Measurements from ENCODE around the gene RPL36AL. TPM values are rescaled to one million over a fixed set of nuclear protein-coding genes. Genes with fewer than 3 reads are reported as not detected.

RPL36AL gene
- total RNA-seq, 1 donor from 2014 or later, result 194 TPM

DNA sequence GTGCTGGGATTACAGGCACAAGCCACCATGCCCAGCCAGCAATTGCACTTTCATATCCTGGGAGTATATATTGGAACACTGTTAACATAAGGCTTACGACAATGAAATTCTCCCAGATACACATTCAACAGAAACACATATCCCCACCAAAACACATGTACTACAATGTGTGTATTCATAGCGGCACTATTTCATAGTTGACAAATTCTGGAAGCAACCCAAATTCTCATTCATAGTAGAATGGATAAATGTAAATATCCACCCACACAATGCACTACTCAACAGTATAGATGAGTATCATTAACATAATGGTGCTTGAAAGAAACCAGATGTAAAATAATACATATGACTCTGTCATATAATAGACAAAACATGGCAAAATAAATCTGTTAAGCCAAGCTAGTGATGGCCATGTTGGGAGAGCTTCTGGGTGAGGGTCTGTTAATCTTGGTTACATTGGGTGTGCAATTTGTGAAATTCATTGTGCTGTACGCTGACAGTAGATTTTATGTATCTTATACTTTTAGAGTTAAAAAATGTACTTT lies 17.2 kb upstream of the RPL36AL start:
- Histone ChIP-seq H3K9me3 (ENCODE audit: insufficient read depth, low read depth, low read length) (no peaks in the 10 kb centered on the region), H4K20me1 (ENCODE audit: insufficient read depth, low read length) (peaks cover 62% of the 10 kb centered on the region), H3K36me3 (ENCODE audit: insufficient read depth, low read length) (peaks cover 6% of the 10 kb centered on the region), H2AFZ (ENCODE audit: low read depth, low read length) (no peak overlapping the region), H3K9ac (ENCODE audit: low read length) (no peak overlapping the region), H3K27me3 (ENCODE audit: insufficient read depth, low read length) (no peaks in the 10 kb centered on the region), H3K27ac (ENCODE audit: low read depth, low read length) (no peak overlapping the region), H3K4me1 (ENCODE audit: insufficient read depth, low read length) (peaks cover 13% of the 10 kb centered on the region), H3K4me2 (ENCODE audit: low read length) (no peak overlapping the region), H3K4me3 (ENCODE audit: insufficient read depth, low read depth, low read length) (no peak overlapping the region), H3K79me2 (ENCODE audit: insufficient read depth, low read length) (peaks cover 63% of the 10 kb centered on the region)
- TF ChIP-seq CTCF (IDR thresholded peaks at IDR 0.05; ENCODE audit: insufficient read depth, low read depth, low read length) (no peak), EZH2 (IDR thresholded peaks at IDR 0.05; ENCODE audit: insufficient read depth, low read length) (no peak)
- Mint-ChIP-seq H3K9me3 (ENCODE audit: unreplicated experiment) (no peaks in the 10 kb centered on the region), H3K4me3 (ENCODE audit: unreplicated experiment) (peak overlapping the region; percentile 16), H3K27me3 (ENCODE audit: low read depth, unreplicated experiment) (no peaks in the 10 kb centered on the region), H3K36me3 (ENCODE audit: low read depth, unreplicated experiment) (peaks cover 10% of the 10 kb centered on the region), H3K4me1 (ENCODE audit: low read depth, unreplicated experiment) (peaks cover 30% of the 10 kb centered on the region), H3K27ac (ENCODE audit: unreplicated experiment) (no peak overlapping the region)
- DNase-seq (ENCODE audit: low read depth) (no peak), FAIRE-seq (no peak)

DNA sequence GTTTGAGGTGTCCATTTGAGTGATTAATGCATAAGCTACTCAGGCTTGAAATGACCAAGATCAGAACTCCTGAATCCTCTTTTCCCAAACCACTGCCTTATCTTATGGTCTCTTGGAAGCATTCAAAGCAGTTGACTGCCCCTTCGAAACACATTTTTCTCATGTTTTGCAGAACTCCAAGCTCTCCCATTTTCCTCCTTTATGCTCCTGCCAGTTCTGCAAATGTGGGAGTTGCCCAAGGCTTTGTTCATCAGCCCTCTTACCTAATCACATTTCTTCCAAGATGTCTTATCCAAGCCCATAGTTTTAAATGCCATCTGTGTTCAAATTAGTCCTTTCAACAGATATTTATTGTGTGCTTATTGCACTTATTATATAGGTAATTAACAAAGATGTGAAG lies 16.4 kb upstream of the RPL36AL start:
- no peak for DNase-seq (ENCODE audit: low read depth)
- Mint-ChIP-seq H3K27me3 (ENCODE audit: low read depth, unreplicated experiment) (no peaks in the 10 kb centered on the region), H3K4me1 (ENCODE audit: low read depth, unreplicated experiment) (peaks cover 24% of the 10 kb centered on the region), H3K9me3 (ENCODE audit: unreplicated experiment) (no peaks in the 10 kb centered on the region), H3K4me3 (ENCODE audit: unreplicated experiment) (peak overlapping the region; percentile 66), H3K27ac (ENCODE audit: unreplicated experiment) (no peak overlapping the region), H3K36me3 (ENCODE audit: low read depth, unreplicated experiment) (peaks cover 10% of the 10 kb centered on the region)
- Histone ChIP-seq H3K79me2 (ENCODE audit: insufficient read depth, low read length) (peaks cover 71% of the 10 kb centered on the region), H3K9me3 (ENCODE audit: insufficient read depth, low read depth, low read length) (no peaks in the 10 kb centered on the region), H3K4me3 (ENCODE audit: insufficient read depth, low read depth, low read length) (no peak overlapping the region), H3K4me2 (ENCODE audit: low read length) (peak overlapping the region; percentile 83), H3K4me1 (ENCODE audit: insufficient read depth, low read length) (peaks cover 11% of the 10 kb centered on the region), H3K9ac (ENCODE audit: low read length) (no peak overlapping the region), H3K36me3 (ENCODE audit: insufficient read depth, low read length) (peaks cover 6% of the 10 kb centered on the region), H3K27me3 (ENCODE audit: insufficient read depth, low read length) (no peaks in the 10 kb centered on the region), H2AFZ (ENCODE audit: low read depth, low read length) (no peak overlapping the region), H4K20me1 (ENCODE audit: insufficient read depth, low read length) (peaks cover 55% of the 10 kb centered on the region), H3K27ac (ENCODE audit: low read depth, low read length) (no peak overlapping the region)
- FAIRE-seq, result no peak
- TF ChIP-seq EZH2 (IDR thresholded peaks at IDR 0.05; ENCODE audit: insufficient read depth, low read length) (no peak), CTCF (IDR thresholded peaks at IDR 0.05; ENCODE audit: insufficient read depth, low read depth, low read length) (no peak)

- Mint-ChIP-seq H3K4me1 (ENCODE audit: low read depth, unreplicated experiment) (peaks cover 12% of the 10 kb centered on the region), H3K9me3 (ENCODE audit: unreplicated experiment) (no peaks in the 10 kb centered on the region), H3K36me3 (ENCODE audit: low read depth, unreplicated experiment) (peaks cover 8% of the 10 kb centered on the region), H3K27me3 (ENCODE audit: low read depth, unreplicated experiment) (no peaks in the 10 kb centered on the region), H3K27ac (ENCODE audit: unreplicated experiment) (peak within 1 kb of the TSS; percentile 94), H3K4me3 (ENCODE audit: unreplicated experiment) (peak within 1 kb of the TSS; percentile 100)
- Histone ChIP-seq H2AFZ (ENCODE audit: low read depth, low read length) (peak within 1 kb of the TSS; percentile 96), H3K79me2 (ENCODE audit: insufficient read depth, low read length) (peaks cover 82% of the 10 kb centered on the region), H3K27me3 (ENCODE audit: insufficient read depth, low read length) (no peaks in the 10 kb centered on the region), H3K36me3 (ENCODE audit: insufficient read depth, low read length) (peaks cover 6% of the 10 kb centered on the region), H3K4me3 (ENCODE audit: insufficient read depth, low read depth, low read length) (peak within 1 kb of the TSS; percentile 73), H3K4me2 (ENCODE audit: low read length) (peak within 1 kb of the TSS; percentile 83), H4K20me1 (ENCODE audit: insufficient read depth, low read length) (peaks cover 46% of the 10 kb centered on the region), H3K4me1 (ENCODE audit: insufficient read depth, low read length) (peaks cover 7% of the 10 kb centered on the region), H3K9me3 (ENCODE audit: insufficient read depth, low read depth, low read length) (no peaks in the 10 kb centered on the region), H3K9ac (ENCODE audit: low read length) (peak within 1 kb of the TSS; percentile 90), H3K27ac (ENCODE audit: low read depth, low read length) (peak within 1 kb of the TSS; percentile 91)
- FAIRE-seq (no peak), DNase-seq (ENCODE audit: low read depth) (peak; percentile 71)
- TF ChIP-seq EZH2 (IDR thresholded peaks at IDR 0.05; ENCODE audit: insufficient read depth, low read length) (no peak), CTCF (IDR thresholded peaks at IDR 0.05; ENCODE audit: insufficient read depth, low read depth, low read length) (no peak)
These were observed 14.3 kb upstream of the RPL36AL start, which contains the start of gene DNAAF2 for GRCh38 chr14:49634547-49635334. TSS of gene DNAAF2 (minus strand) at chr14:49635244. CDS start at chr14:49635149, 95 bp downstream.

Measured in astrocyte (in vitro differentiated cells and primary cell).